Thyroid gland (tissue), 4 donors: Measurements from ENCODE around the gene BOC.

ENCODE experiments used
- POLR2A ChIP-seq, 2 donors: fragments of 450-650 bp; IDR thresholded peaks; one replicate each; pipeline ENCODE4 v1.6.1; 2017; ENCODE audit warnings: antibody characterized with exemption in 2 of 2, mild to moderate bottlenecking in 2 of 2, moderate library complexity in 1 of 2
- TF ChIP-seq, protein P1 (sequence below), 6 experiments: fragments of 200-600 bp in 3 of 6; fragments of 450-650 bp in 3 of 6; sonication (generic) in 3 of 6; IDR thresholded peaks; one replicate each; pipeline ENCODE4 v1.5.1; 2016 to 2019; ENCODE audit warnings: antibody characterized with exemption in 6 of 6, mild to moderate bottlenecking in 2 of 6, inconsistent platforms in 1 of 6, moderate library complexity in 1 of 6

- TF ChIP-seq, protein P1, sequence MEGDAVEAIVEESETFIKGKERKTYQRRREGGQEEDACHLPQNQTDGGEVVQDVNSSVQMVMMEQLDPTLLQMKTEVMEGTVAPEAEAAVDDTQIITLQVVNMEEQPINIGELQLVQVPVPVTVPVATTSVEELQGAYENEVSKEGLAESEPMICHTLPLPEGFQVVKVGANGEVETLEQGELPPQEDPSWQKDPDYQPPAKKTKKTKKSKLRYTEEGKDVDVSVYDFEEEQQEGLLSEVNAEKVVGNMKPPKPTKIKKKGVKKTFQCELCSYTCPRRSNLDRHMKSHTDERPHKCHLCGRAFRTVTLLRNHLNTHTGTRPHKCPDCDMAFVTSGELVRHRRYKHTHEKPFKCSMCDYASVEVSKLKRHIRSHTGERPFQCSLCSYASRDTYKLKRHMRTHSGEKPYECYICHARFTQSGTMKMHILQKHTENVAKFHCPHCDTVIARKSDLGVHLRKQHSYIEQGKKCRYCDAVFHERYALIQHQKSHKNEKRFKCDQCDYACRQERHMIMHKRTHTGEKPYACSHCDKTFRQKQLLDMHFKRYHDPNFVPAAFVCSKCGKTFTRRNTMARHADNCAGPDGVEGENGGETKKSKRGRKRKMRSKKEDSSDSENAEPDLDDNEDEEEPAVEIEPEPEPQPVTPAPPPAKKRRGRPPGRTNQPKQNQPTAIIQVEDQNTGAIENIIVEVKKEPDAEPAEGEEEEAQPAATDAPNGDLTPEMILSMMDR (IDR thresholded peaks at IDR 0.05) = no peak
- no peak for TF ChIP-seq POLR2A (IDR thresholded peaks at IDR 0.05)
Observed at GRCh38 chr3:113161661-113162060, 49.7 kb upstream of the BOC start.
